NCI-H510A treated with DMSO at 0.1 percent for 48 hours (cell line): ENCODE measurements around the gene ADCY2.
"Not testable (repeated sequence)": the region's sequence is repeated elsewhere in the genome, so short reads cannot be mapped to it uniquely, and the experiment has no call there.

Experiments used
- DNase-seq: peaks from one replicate; lab custom pipeline; 2025; lab: John Stamatoyannopoulos, UW

The ADCY2 gene

DNA sequence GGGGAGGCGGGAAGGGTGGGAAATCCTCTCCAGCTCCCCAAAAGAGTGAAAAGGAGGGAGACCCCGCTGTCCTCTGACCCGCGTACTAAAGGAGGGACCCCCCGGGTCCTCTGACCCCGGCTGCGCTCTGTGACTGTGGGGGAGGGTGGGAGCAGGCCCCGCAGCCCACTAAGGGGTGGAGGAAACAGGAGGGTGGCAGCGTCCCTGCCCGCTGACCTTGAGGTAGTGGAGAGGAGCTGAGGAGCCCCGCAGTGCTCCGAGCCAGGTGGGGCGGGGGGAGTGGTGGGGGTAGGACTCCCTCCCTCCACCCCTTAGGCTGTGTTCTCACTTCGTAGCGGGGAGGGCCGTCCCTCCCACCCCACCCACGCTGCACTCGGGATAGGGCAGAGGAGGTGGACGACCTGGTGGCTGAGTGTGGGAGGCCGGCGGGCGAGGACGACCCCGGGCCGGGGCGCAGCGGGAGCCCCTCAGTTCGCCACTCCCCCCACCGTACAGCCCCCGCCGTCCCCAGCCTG is 449 bp upstream of the ADCY2 start:
- no peak for DNase-seq

- peak; percentile 90 for DNase-seq
Measured at GRCh38 chr5:7396713-7397454, 946 bp downstream of the ADCY2 start.

GRCh38 chr5:7397937-7398336 is 2.0 kb downstream of the ADCY2 start:
- peak; percentile 64 for DNase-seq

- DNase-seq: peak; percentile 15
Measured at GRCh38 chr5:7398596-7399280, 2.8 kb downstream of the ADCY2 start.

GRCh38 chr5:7405277-7405676 is 9.3 kb downstream of the ADCY2 start:
- no peak for DNase-seq

DNA sequence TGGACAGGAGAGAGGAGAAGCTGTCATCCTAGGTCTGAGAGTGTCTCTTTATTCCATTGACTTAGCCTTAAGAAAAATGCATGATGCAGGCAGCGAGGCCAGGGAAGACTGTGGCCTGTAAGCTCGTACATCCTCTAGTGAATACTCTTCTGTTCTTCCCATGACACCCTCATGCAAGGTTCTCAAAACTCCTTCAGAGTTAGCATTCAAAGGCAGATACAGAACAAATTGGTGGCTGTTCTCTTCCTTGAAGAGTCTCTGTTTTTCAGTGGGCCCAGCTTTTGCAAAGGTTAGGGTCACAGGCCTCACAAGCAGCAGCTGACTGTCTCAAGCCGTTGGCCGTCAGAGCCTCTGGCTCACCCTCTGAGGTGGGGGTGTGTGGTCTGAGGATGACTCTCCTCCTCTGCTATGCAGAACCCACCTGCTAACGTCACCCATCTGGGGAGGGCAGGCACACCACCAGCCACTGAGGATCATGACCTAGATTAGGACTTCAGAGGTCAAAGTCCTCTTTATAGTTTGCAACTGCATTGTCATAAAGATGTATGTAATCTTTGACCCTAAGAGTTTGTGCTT is 15.1 kb downstream of the ADCY2 start:
- DNase-seq: no peak

DNA sequence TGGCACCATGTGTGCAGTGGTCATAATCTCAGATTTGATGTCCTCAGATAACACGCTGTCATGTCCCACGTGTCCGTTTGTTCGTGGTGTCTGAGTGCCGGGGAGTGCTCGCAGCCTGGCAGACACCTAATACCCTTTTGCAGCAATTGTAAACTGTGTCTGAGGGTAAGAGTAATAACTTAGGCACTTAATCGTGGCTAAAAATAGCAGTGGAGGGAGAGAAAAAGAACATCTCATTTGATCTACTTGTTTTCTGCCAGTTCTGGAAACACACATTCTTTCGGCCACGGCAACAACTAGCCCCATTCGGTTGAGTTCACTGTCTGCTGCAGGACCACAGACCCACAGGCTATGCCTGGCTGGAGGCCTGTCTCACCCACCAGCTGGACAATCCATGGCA is 16.5 kb downstream of the ADCY2 start:
- DNase-seq: no peak

- no peak for DNase-seq
Measured at GRCh38 chr5:7415123-7415522, 19.2 kb downstream of the ADCY2 start.

GRCh38 chr5:7415587-7416535 is 19.9 kb downstream of the ADCY2 start:
- DNase-seq: no peak

- no peak for DNase-seq
Measured at GRCh38 chr5:7418276-7418675, 22.3 kb downstream of the ADCY2 start.

DNA sequence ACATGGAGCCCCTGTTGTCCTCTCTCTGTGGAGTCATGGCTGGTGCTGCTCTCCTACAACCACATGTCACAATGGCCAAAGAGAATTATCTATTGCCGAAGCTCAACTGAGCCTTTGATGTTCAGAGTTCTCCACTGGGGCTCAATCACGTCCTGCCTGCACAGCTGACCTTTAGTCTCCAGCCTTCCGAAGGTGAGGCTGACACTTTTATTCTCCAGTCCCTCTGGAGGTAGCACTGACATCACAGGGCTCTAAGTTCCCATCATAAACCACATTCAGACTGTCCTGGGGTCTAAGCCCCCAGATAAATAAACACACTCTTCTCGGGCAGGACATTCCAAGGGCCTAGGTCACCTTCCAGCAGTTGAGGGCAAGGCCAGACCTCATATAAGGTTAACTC is 23.4 kb downstream of the ADCY2 start:
- DNase-seq: no peak

GRCh38 chr5:7419846-7420245 is 23.9 kb downstream of the ADCY2 start:
- DNase-seq: no peak

DNA sequence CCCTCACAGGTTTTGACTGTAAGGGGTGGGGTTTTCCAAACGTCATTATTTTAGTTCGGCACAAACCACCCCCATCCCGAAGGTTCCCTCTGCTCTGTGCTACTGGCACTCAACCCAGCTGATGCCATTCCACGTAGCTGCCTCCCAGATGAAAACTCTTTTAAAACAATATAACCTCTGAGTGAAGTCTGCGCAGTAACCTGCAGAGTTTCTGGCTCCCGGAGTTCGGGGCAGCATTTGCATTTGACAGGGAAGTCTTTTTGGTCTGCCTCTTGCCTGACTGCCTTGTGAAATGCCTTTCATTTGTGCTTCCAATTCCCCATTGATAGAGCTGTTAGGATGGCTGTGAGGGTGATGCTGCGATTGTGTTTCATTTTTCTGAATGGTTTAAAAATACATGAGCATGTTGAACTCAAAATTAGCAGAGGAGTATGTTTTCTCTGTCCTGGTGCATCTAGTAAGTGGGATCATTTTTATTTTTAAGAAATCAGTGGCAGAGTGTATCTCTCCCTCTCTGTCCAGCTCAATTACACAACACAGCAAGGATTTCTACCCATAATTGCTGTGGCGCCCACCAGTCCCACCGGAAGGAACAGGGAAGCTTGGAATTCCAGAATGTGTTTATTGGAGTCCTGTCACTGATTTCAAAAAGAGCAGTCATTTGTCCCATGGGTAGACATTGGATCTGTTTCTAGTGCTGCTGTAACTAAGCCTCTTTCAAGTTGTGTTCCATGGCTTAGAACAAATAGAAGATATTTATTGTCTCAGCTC is 24.8 kb downstream of the ADCY2 start:
- no peak for DNase-seq

- DNase-seq: no peak
Measured at GRCh38 chr5:7422316-7423106, 26.6 kb downstream of the ADCY2 start.

GRCh38 chr5:7423231-7423630 is 27.3 kb downstream of the ADCY2 start:
- not testable (repeated sequence) for DNase-seq

DNA sequence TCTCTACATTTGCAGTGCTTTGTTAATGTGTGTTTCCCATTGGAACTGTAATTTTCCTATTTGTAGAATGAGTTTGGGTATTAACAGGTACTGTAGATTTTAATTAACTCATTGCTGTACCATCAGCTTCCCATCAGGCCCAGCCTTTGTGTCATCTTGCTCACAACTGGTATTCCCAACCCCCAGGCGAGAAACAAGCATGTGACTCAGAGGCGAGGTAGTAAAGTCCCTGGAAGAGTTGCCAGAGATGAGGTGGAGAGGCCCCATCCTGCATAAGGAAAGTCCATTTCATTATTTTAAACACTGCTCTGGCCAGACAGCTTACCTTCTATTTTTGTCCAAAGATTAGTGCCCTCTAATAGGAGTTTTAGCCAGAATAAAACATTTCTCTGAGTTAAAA is 29.9 kb downstream of the ADCY2 start:
- DNase-seq: no peak

- peak; percentile 42 for DNase-seq
Measured at GRCh38 chr5:7426284-7426683, 30.3 kb downstream of the ADCY2 start.

DNA sequence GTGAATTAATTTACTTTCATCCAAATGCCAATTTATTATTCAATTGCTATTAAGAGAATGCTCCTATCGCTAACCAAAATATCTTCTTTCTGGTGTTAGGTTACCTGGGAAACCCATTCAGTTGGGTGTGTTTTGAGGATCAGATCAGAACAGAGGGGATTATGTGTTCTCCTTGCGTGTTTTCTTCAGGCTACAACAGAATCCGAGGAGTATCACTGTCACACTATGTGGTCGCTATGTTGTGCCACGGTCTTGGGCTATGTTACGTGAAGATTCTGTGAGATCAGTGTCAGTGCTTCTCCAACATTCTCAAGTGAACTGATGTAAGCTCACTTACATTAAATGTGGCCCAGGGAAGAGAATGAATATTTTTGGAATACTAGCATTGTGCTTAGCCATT is 39.0 kb downstream of the ADCY2 start:
- DNase-seq: no peak

DNA sequence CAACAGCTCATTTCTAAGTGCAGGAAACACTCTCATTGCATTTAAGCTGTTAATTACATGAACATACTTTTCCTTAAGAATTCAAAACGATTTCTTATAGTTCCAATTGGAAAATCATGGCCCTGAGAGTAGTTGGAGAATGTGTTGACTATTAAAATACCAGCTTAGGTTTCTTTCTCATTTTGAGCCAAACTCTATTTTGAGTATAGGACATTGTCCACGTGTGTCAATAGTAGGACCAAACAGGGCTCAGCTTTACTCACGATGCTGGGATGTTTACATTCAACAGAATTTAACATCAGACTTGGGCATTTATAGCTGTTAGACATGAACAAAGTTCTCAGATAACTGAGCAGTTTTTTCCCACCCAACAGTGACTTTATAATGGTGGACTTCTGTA is 39.6 kb downstream of the ADCY2 start:
- DNase-seq: no peak

DNA sequence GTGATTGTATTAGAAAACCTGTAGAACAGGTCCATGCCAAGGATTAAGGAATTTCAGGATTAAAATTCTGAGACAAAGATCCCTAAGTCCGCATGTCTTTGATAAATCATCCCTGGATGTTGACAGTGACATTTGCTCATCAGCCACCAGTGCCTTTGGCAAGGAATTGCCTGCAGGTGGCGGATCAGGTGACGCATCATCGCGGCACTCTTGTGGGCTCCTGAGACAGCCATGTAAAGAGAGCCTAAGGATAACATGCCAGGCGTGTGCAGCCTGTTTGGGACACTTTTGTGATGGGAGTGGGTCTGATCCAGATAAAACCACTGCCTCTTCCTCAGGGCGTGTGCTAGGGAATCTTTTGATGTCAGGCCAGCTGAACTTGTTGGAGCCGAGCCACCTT is 40.6 kb downstream of the ADCY2 start:
- DNase-seq: peak; percentile 54
